K562 treated with DMSO at 1 percent for 48 hours (cell line): ENCODE data around the gene TCHP. TPM values are rescaled to one million over a fixed set of nuclear protein-coding genes. Genes with fewer than 3 reads are reported as not detected.

Experiments used
- total RNA-seq: library from RNA; unstranded; fragments of 300-600 nt; gene quantifications from 2 replicates; pipeline ENCODE4 v1.2.3, GENCODE V29; 2022; ENCODE audit warnings: low replicate concordance; ENCODE audit errors: extremely low read depth

The TCHP gene, protein sequence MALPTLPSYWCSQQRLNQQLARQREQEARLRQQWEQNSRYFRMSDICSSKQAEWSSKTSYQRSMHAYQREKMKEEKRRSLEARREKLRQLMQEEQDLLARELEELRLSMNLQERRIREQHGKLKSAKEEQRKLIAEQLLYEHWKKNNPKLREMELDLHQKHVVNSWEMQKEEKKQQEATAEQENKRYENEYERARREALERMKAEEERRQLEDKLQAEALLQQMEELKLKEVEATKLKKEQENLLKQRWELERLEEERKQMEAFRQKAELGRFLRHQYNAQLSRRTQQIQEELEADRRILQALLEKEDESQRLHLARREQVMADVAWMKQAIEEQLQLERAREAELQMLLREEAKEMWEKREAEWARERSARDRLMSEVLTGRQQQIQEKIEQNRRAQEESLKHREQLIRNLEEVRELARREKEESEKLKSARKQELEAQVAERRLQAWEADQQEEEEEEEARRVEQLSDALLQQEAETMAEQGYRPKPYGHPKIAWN
- not detected in 2 replicates for total RNA-seq

DNA sequence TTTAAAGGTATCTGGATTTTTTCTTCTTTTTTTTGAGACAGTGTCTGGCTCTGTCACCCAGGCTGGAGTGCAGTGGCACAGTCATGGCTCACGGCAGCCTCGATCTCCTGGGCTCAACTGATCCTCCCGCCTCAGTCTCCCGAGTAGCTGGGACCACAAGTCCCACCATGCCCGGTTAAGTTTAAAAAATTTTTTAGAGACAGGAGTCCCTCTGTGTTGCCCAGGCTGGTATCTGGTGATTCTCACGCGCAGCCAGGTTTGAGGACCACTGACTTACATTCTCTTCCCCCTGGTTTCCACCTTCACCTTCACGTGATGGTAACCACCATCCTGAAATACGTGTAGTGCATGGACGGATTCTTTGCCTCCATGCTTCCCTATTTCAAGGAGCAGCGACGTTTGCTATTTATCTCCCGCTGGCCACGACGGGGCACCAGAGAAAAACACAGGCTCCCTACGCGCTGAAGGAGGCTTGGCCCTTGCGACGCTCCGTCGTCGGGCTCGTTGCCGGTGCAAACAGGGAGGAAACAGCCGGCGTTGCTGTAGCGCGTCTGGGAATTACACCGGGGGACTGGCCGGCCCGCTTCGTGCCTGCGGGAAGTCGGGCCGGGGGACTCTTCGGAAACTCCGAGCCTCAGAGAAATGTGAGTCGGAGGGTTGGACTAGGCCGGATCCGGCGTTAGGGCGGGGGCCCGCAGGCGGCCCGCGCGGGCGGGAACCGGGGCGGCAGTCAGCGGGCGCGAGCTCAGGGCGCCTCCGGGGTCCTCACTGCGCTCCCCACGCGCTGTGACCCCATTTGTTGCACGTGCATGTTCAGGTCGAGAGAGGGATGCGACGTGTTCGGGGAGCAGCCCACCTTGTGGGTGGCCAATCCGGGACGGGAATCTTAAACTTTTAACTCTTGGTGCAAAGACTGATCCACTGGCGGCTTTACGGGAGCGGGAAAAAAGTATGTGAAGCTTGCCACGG is at the start of gene TCHP:
TCHP (plus strand) TSS at position 492 of the 969 bp plus-strand sequence. CDS start 2,753 bp downstream, outside the sequence.

DNA sequence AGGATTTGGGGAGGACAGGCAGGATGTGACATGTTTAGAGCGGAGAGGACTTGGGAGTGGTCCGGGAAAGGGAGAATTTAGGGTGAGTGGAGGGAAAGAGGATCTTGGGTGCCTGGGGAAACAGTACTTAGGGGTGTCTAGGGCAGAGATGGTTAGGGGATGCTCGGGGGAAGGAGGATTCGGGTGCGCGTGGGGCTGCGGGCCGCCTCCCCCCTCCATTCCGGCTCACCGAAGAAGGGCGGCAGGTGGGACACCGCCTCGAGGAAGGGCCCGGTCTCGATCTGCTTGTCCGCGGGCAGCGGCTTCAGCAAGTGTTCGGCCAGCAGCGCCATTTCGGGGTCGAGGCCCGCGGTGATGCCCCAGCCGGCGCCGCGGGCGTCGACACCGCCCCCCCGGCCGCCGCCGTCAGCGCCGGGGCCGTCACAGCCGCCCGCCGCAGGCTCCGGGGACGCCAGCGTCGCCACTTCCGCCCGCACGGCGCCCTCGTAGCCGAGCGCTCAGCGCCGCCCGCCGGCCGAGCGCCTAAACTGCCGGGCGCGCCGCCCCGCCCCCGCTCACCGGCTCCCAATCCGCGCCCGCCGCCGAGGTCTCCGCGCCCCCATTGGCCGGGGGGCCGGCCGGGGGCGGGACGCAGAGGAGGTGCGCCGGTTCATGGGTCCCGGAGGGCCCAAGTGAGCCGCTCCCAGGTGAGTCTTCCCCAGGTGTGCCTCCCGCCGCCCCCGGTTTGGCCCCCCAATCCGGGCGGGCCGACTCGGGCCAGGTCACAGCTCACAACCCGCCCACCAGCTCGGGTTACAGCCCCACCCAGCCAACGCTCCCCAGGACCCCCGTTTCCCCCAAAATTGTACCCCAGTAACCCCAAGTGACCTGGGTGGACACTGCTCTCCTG is 19.8 kb upstream of the TCHP start, which contains the start of gene GLTP:
GLTP (minus strand) TSS at position 499 of the 889 bp plus-strand sequence; CDS start at position 332, 167 bp downstream.

Other genes with a start within 250 kb of the TCHP start
- not detected in 2 replicates for gene FAM222A, start 186.4 kb upstream of the TCHP start, total RNA-seq
- gene TRPV4, start 66.9 kb upstream of the TCHP start, total RNA-seq, result not detected in 2 replicates
- not detected in 2 replicates for gene GLTP, start 19.7 kb upstream of the TCHP start, total RNA-seq
- not detected in 2 replicates for gene GIT2, start 96.1 kb downstream of the TCHP start, total RNA-seq
- gene ANKRD13A, start 99.2 kb downstream of the TCHP start, total RNA-seq, result not detected in 2 replicates
- not detected in 2 replicates for gene C12orf76, start 148.2 kb downstream of the TCHP start, total RNA-seq
- gene IFT81, start 224.1 kb downstream of the TCHP start, total RNA-seq, result not detected in 2 replicates